GM12892 (cell line): Measurements from ENCODE around the gene S1PR1.
"Not testable (repeated sequence)": the region's sequence is repeated elsewhere in the genome, so short reads cannot be mapped to it uniquely, and the experiment has no call there.

Source experiments
- DNase-seq: peaks from one replicate; pipeline ENCODE4 v3.0.0; 2011; ENCODE audit not compliant: insufficient read length
- FAIRE-seq: peaks from 2 replicates; lab custom pipeline; 2011; peaks lifted over from hg19 to GRCh38; lab: Jason Lieb, UNC
- POLR2A ChIP-seq: IDR thresholded peaks from 2 replicates; pipeline ENCODE4 v1.6.1; 2011; ENCODE audit warnings: low read depth, low read length, control low read depth
- POLR2AphosphoS5 ChIP-seq: IDR thresholded peaks from 2 replicates; pipeline ENCODE4 v1.6.1; 2011; ENCODE audit warnings: low read depth, low read length, control low read depth
- TAF1 ChIP-seq: IDR thresholded peaks from 2 replicates; pipeline ENCODE4 v1.6.1; 2011; ENCODE audit warnings: low read depth, mild to moderate bottlenecking, control low read depth, low read length, borderline replicate concordance

Gene S1PR1

DNA sequence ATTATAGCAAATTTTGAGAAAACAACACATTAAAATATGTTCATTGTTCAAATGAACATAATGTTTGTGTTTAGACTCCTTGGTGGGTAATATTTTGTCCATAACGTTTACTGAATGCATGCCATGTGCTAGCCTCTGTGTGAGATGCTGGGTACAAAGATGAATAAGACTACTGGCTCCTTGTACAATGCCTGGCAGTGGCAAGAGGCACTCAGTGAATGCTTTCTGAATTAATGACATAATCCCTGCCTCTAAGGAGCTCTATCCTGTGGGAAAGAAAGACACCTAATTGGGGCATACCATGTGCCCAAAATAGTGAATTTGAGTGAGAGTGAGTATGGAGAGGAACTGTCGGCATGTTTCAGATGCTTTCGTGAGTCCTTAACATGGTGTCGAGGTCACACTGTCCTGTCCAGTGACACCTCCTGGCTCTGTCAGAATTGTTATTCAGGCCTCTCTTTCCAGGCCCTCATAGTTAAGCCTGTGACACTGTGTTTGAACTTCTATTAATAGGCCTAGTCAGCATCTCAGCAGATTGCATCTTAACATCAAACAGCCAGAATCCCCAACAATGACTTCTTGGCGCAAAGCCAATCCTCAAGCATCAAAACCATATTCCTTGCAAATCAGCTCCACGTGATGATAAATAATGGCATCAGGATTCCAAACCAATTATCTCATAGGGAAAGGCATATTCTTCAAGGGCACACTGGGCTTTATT, 32.8 kb upstream of the S1PR1 start:
- TF ChIP-seq TAF1 = no peak
- no peak for TF ChIP-seq POLR2A
- no peak for TF ChIP-seq POLR2AphosphoS5
- no peak for DNase-seq
- no peak for FAIRE-seq

DNA sequence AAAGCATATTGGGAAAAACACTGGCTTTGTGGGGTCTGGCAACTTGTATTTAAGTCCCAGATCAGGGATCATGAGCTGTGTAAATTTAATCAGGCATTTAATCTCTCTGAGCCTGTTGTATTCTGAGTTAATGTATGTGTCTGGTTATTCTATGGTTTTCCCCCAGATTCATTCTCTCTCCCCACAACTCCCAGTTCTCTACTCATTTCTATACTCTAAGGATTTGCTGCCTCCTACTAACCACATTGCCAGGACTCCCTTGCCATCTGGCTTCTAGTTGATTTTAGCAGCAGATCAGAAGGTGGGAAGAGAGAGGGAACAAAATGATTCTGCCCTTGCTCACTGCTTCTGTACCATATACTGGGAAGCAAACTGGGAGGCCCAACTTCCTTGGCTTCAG, 31.4 kb upstream of the S1PR1 start:
- TF ChIP-seq POLR2A = no peak
- no peak for TF ChIP-seq TAF1
- no peak for TF ChIP-seq POLR2AphosphoS5
- DNase-seq (no peak), FAIRE-seq (no peak)

DNA sequence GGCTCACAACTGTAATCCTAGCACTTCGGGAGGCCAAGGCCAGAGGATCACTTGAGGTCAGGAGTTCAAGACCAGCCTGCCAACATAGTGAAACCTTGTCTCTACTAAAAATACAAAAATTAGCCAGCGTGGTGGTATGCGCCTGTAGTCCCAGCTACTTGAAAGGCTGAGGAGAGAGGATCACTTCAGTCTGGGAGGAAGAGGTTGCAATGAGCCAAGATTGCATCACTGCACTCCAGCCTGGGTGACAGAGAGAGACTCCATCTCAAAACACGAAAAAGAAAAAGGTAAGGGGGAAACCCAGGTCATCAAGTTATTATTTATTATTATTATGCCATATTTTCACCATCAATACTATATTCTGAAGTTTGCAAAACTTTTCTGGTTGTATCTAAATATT, 30.7 kb upstream of the S1PR1 start:
- not testable (repeated sequence) for DNase-seq
- FAIRE-seq = peak; percentile 27

GRCh38 chr1:101207271-101207670, 29.5 kb upstream of the S1PR1 start:
- FAIRE-seq, DNase-seq: not testable (repeated sequence)

GRCh38 chr1:101207891-101208290, 28.9 kb upstream of the S1PR1 start:
- DNase-seq (no peak), FAIRE-seq (no peak)
- no peak for TF ChIP-seq TAF1
- no peak for TF ChIP-seq POLR2AphosphoS5
- no peak for TF ChIP-seq POLR2A

DNA sequence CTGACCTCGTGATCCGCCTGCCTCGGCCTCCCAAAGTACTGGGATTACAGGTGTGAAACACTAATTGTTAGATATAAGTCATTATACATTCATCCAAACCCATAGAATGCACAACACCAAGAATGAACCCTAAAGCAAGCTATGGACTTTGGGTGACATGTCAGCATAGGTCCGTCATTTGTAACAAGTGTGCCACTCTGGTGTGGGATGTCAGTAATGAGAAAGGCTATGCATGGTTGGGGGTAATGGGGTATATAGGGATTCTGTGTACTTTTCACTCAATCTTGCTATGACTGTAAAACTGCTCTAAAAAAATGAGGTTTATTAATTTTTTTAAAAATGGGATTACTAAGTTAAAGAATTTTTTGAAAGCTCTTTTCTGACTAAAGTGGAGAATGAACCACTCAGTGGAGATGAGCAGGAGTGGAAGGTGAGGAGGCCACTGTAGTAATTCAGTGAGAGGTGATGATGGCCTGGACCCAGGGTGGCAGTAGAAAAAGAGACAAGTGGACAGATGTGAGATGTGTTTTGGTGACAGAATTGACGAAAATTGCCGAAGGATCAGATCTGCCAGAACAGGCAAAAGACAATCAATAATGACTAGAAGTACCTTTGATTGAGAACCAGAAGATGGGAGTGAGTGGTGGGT, 21.3 kb upstream of the S1PR1 start:
- no peak for FAIRE-seq
- TF ChIP-seq TAF1 = no peak
- TF ChIP-seq POLR2AphosphoS5 = no peak
- no peak for TF ChIP-seq POLR2A
- no peak for DNase-seq

DNA sequence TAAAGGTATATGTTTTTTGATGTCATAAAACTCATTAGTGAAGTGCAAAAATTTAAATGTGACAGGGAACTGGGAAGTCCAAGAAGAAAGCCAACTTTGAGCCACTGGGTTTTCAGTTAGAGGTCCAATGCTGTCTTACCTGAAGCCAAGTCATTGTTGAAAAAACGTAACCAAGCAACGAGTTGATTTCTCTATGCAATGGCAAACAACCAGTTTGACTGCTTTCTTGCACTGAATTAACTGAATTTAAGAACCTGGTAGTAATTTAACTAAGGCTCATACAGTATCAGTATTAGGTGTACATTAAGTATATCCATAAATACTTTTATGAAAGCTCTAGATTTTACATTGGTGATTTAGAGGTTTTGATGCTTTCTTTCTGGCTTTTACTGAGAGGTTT, 20.2 kb upstream of the S1PR1 start:
- no peak for TF ChIP-seq TAF1
- TF ChIP-seq POLR2AphosphoS5 = no peak
- no peak for TF ChIP-seq POLR2A
- DNase-seq = no peak
- FAIRE-seq = peak; percentile 60

GRCh38 chr1:101217148-101217547, 19.7 kb upstream of the S1PR1 start:
- TF ChIP-seq POLR2A = no peak
- no peak for TF ChIP-seq POLR2AphosphoS5
- no peak for TF ChIP-seq TAF1
- FAIRE-seq (no peak), DNase-seq (no peak)

- not testable (repeated sequence) for DNase-seq
Observed at GRCh38 chr1:101218968-101219367, 17.9 kb upstream of the S1PR1 start.

DNA sequence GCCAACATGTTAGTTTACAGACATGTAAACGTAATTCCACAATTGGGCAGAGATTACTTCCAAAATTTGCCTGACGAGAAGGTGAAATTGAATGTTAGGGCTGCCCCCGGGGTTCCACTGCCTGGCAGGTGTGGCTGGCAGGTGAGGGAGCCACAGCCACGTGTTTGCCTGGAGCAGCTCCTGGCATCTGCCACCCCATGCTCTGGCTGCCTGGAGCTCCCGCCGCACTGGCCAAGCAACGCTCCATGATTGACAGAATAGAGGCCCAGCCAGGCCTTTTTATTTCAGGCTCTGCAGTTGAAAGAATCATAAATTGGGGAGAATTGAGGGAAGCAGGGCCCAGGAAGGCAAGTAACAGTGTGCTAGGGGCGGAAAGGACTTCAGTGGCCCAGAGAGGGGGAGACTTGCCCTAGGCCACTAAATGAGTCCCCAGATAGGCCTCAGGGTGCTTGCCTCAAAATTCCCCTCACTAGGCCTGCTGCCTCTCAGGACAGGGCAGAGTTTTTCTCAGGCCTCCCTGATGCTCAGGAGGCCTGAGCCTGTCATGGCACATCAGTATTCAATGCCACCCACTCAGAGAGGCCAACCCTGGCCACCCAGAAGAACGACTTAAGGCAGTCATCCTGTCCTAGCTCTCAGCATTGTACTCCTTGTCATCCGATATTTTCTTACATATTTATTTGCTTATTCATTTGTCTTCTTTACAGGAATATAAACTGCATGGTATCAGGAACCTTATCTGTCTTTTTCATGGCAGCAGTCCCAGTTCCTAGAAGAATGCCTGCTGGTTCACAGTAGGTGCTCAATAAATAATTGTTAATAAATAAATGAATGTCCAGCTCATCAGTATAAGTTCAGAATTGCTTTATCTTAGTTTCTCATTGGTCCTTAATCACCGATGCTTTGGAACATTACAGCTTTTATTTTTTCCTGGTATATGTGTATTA, 16.6 kb upstream of the S1PR1 start:
- FAIRE-seq (no peak), DNase-seq (no peak)
- TF ChIP-seq POLR2AphosphoS5 (no peak), TAF1 (no peak), POLR2A (no peak)

More at GRCh38 chr1:101218968-101219367, 17.9 kb upstream of the S1PR1 start:
- not testable (repeated sequence) for FAIRE-seq

- FAIRE-seq = no peak
- TF ChIP-seq TAF1 = no peak
- no peak for TF ChIP-seq POLR2AphosphoS5
- TF ChIP-seq POLR2A = no peak
- DNase-seq = no peak
Observed at GRCh38 chr1:101220906-101221305, 15.9 kb upstream of the S1PR1 start.
